RWPE1 (cell line): Measurements from ENCODE around the gene PIPOX.

Experiments
- CTCF ChIA-PET: fragments of 350-600 bp; sonication (Branson Sonifier 250); formaldehyde crosslinking; extraction: SDS; loops from one replicate; lab custom pipeline; 2021; lab: Yijun Ruan, JAX
- POLR2A ChIA-PET: fragments of 400-600 bp; formaldehyde crosslinking; extraction: SDS; loops from one replicate; lab custom pipeline; 2020; ENCODE audit warnings: antibody characterized with exemption; ENCODE audit not compliant: low non-redundant PET; lab: Yijun Ruan, JAX
- DNase-seq: peaks from one replicate; pipeline ENCODE4 v3.0.0; 2012; ENCODE audit warnings: low spot score
- H3K27ac ChIP-seq: fragments of 450-650 bp; 2 replicates; pipeline ENCODE4 v1.5.1; 2017
- CTCF ChIP-seq: fragments of 450-650 bp; conservative IDR thresholded peaks from 2 replicates; pipeline ENCODE4 v1.5.1; 2017; ENCODE audit warnings: low read depth, mild to moderate bottlenecking

PIPOX gene

GRCh38 chr17:29031488-29031887, 11.5 kb upstream of the PIPOX start:
- no peak overlapping the region for H3K27ac ChIP-seq
- no peak for TF ChIP-seq CTCF
- CTCF ChIA-PET: no interaction called here
- POLR2A ChIA-PET: no interaction called here
- DNase-seq: no peak

GRCh38 chr17:29032013-29032856, 10.7 kb upstream of the PIPOX start:
- POLR2A ChIA-PET: no interaction called here
- DNase-seq: no peak
- no peak overlapping the region for H3K27ac ChIP-seq
- CTCF ChIA-PET: interaction anchor here (0.7 kb wide), 1 partner anchor 79 kb away, joined by 3 read pairs; no protein-coding TSS in a partner anchor
- TF ChIP-seq CTCF: no peak

GRCh38 chr17:29032857-29033197, 10.1 kb upstream of the PIPOX start:
- CTCF ChIA-PET: no interaction called here
- no peak overlapping the region for H3K27ac ChIP-seq

GRCh38 chr17:29034510-29034909, 8.4 kb upstream of the PIPOX start:
- TF ChIP-seq CTCF: no peak
- ChIA-PET CTCF (no interaction called here), POLR2A (no interaction called here)
- DNase-seq: no peak
- no peak overlapping the region for H3K27ac ChIP-seq

More at GRCh38 chr17:29032857-29033197, 10.1 kb upstream of the PIPOX start:
- TF ChIP-seq CTCF: no peak
- POLR2A ChIA-PET: no interaction called here
- no peak for DNase-seq

- ChIA-PET POLR2A (no interaction called here), CTCF (interaction anchor here (1.0 kb wide), 1 partner anchor 11 kb away, joined by 3 read pairs; no protein-coding TSS in a partner anchor)
- TF ChIP-seq CTCF: no peak
- DNase-seq: no peak
- no peak overlapping the region for H3K27ac ChIP-seq
These were observed 6.4 kb upstream of the PIPOX start for GRCh38 chr17:29036584-29036983.

- CTCF ChIA-PET: interaction anchor here (1.0 kb wide), 1 partner anchor 12 kb away, joined by 3 read pairs; no protein-coding TSS in a partner anchor
- DNase-seq: no peak
- H3K27ac ChIP-seq: no peak overlapping the region
- POLR2A ChIA-PET: no interaction called here
- no peak for TF ChIP-seq CTCF
These were observed 5.2 kb upstream of the PIPOX start for GRCh38 chr17:29037739-29038084.
